ENCODE data around the gene THBS2.

- TF ChIP-seq, protein P1, sequence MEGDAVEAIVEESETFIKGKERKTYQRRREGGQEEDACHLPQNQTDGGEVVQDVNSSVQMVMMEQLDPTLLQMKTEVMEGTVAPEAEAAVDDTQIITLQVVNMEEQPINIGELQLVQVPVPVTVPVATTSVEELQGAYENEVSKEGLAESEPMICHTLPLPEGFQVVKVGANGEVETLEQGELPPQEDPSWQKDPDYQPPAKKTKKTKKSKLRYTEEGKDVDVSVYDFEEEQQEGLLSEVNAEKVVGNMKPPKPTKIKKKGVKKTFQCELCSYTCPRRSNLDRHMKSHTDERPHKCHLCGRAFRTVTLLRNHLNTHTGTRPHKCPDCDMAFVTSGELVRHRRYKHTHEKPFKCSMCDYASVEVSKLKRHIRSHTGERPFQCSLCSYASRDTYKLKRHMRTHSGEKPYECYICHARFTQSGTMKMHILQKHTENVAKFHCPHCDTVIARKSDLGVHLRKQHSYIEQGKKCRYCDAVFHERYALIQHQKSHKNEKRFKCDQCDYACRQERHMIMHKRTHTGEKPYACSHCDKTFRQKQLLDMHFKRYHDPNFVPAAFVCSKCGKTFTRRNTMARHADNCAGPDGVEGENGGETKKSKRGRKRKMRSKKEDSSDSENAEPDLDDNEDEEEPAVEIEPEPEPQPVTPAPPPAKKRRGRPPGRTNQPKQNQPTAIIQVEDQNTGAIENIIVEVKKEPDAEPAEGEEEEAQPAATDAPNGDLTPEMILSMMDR (IDR thresholded peaks at IDR 0.05), result no peak
- TF ChIP-seq POLR2A (IDR thresholded peaks at IDR 0.05), result no peak
- no peak for TF ChIP-seq POLR2AphosphoS5 (IDR thresholded peaks at IDR 0.05)
These were observed 28.5 kb downstream of the THBS2 start for GRCh38 chr6:169225131-169225576.
